Adrenal gland (tissue), 12 donors: ENCODE data around the gene SPRR1B. TPM values are rescaled to one million over a fixed set of nuclear protein-coding genes. Genes with fewer than 3 reads are reported as not detected.

ENCODE experiments used
- DNase-seq, 7 donors: peaks; one replicate each; pipeline ENCODE4 v3.0.0-alpha.2; 2019 to 2020
- H3K27ac ChIP-seq, 5 donors: fragments of 200-600 bp; sonication (generic) in 4 of 5; 1 replicate in 3 of 5; 2 replicates in 2 of 5; pipeline versions ENCODE4 v1.5.1 to v1.8.0; 2016 to 2020; ENCODE audit warnings: mild to moderate bottlenecking in 1 of 5
- H3K27me3 ChIP-seq: fragments of 200-600 bp; 2 replicates; pipeline ENCODE4 v1.8.0; 2021
- H3K36me3 ChIP-seq, 2 donors: fragments of 200-600 bp; replicated peaks in 1 of 2; 1 replicate in 1 of 2; 2 replicates in 1 of 2; pipeline versions ENCODE4 v1.5.1 to v1.8.0; 2018 to 2022
- H3K4me1 ChIP-seq, 2 donors: fragments of 200-600 bp; replicated peaks in 1 of 2; 1 replicate in 1 of 2; 2 replicates in 1 of 2; pipeline versions ENCODE4 v1.5.1 to v1.8.0; 2018 to 2021
- H3K4me3 ChIP-seq, 4 donors: fragments of 200-600 bp; sonication (generic) in 3 of 4; one replicate each; pipeline ENCODE4 v1.5.1; 2016 to 2018
- H3K9me3 ChIP-seq, 3 donors: fragments of 200-600 bp; sonication (generic) in 1 of 3; replicated peaks in 1 of 3; 1 replicate in 2 of 3; 2 replicates in 1 of 3; pipeline versions ENCODE4 v1.5.1 to v1.8.0; 2016 to 2021
- CTCF ChIP-seq, 6 experiments: fragments of 450-650 bp in 4 of 6; fragments of 200-600 bp in 2 of 6; sonication (generic) in 1 of 6; IDR thresholded peaks; 1 replicate in 5 of 6; 2 replicates in 1 of 6; pipeline versions ENCODE4 v1.5.1 to v1.8.0; 2016 to 2021; ENCODE audit warnings: antibody characterized with exemption in 6 of 6, mild to moderate bottlenecking in 2 of 6, moderate library complexity in 1 of 6
- POLR2A ChIP-seq, 2 donors: fragments of 450-650 bp; IDR thresholded peaks; one replicate each; pipeline ENCODE4 v1.6.1; 2017; ENCODE audit warnings: antibody characterized with exemption in 2 of 2, mild to moderate bottlenecking in 2 of 2, moderate library complexity in 1 of 2
- WGBS, 4 donors: extraction: QIAGEN DNeasy Blood & Tissue Kit in 2 of 4; methylation state at CpG; one replicate each; pipeline versions ENCODE4 v1.1.5 to v1.1.7; 2013 to 2017; 5-methylcytosine and 5-hydroxymethylcytosine counted together
- intact Hi-C, 2 donors: fragments of 100-400 bp; cut with DNase I; formaldehyde crosslinking; loops; one replicate each; pipeline versions ENCODE4 v1.14.1 to v1.15.0; 2022 to 2023
- polyA plus RNA-seq, 3 donors: library from polyadenylated mRNA; stranded (reverse); fragments of 200-250 nt in 2 of 3; fragments of 350-450 nt in 1 of 3; fragmentation: Illumina TruSeq in 1 of 3; extraction: RNeasy Lipid Tissue Mini Kit (QIAGEN cat#74804) in 1 of 3; gene quantifications; one replicate each; pipeline ENCODE4 v1.2.3, GENCODE V29; 2013 to 2014
- total RNA-seq, 9 donors: library from RNA; depleted of rRNA in 4 of 9; stranded (reverse); fragments of >200 nt in 4 of 9; fragments of 120-200 nt in 1 of 9; fragmentation: NEBNext Ultra II Directional in 1 of 9; extraction: Animal tissue kit (Norgen Biotek cat#: 25700) in 1 of 9; gene quantifications; one replicate each; pipeline versions ENCODE4 v1.1.0 to v1.2.4, GENCODE V29; 2013 to 2023
- donor health status: healthy with polysubstance abuse.
- donor health status: Bipolar disorder and iron deficiency.
- donor health status: DM: yes; HTN: yes; CAD: no.
- donor health status: DM: no; HTN: no; CAD: no.
- donor health status: DM: no; HTN: no; CAD: no.
- donor health status: DM: yes; HTN: yes; CAD: no.

SPRR1B gene
- total and polyA plus RNA-seq, 12 donors, result 0.74 to 0.80 (median 0.74) TPM; not detected in 9

GRCh38 chr1:153058826-153059784 is 28.1 kb downstream of the SPRR1B start:
- H3K9me3 ChIP-seq, result no peaks in the 10 kb centered on the region
- WGBS, 4 donors, result 53 to 70% (median 64%) methylated on average over 3 to 6 of the region's 6 CpGs
- intact Hi-C loops, result no loop called here
- no peak for TF ChIP-seq CTCF (IDR thresholded peaks at IDR 0.05)
- TF ChIP-seq POLR2A (IDR thresholded peaks at IDR 0.05), result no peak
- H3K4me1 ChIP-seq, result no peaks in the 10 kb centered on the region
- no peaks in the 10 kb centered on the region for H3K36me3 ChIP-seq
- H3K4me3 ChIP-seq, result no peak overlapping the region
- no peak overlapping the region for H3K27ac ChIP-seq
- no peak for DNase-seq
- H3K27me3 ChIP-seq, result peaks cover 4% of the 10 kb centered on the region

GRCh38 chr1:153070243-153070642 is 39.2 kb downstream of the SPRR1B start:
- Histone ChIP-seq H3K4me3 (no peak overlapping the region), H3K9me3 (no peaks in the 10 kb centered on the region), H3K27me3 (no peaks in the 10 kb centered on the region), H3K36me3 (no peaks in the 10 kb centered on the region), H3K4me1 (no peaks in the 10 kb centered on the region), H3K27ac (no peak overlapping the region)
- 56 to 77% (median 71%) methylated on average over 2 of the region's 2 CpGs for WGBS, 4 donors
- TF ChIP-seq POLR2A (IDR thresholded peaks at IDR 0.05), result no peak
- no peak for TF ChIP-seq CTCF (IDR thresholded peaks at IDR 0.05)
- DNase-seq, result no peak
- intact Hi-C loops, result no loop called here

- Histone ChIP-seq H3K9me3 (no peaks in the 10 kb centered on the region), H3K36me3 (no peaks in the 10 kb centered on the region), H3K4me1 (no peaks in the 10 kb centered on the region), H3K27me3 (no peaks in the 10 kb centered on the region), H3K4me3 (no peak within 1 kb of the TSS), H3K27ac (no peak within 1 kb of the TSS)
- 38 to 68% (median 48%) methylated on average over 2 of the region's 2 CpGs for WGBS, 4 donors
- DNase-seq, result no peak
- intact Hi-C loops, result no loop called here
- TF ChIP-seq POLR2A (IDR thresholded peaks at IDR 0.05), result no peak
- no peak for TF ChIP-seq CTCF (IDR thresholded peaks at IDR 0.05)
These were observed 40.5 kb downstream of the SPRR1B start, which contains the start of gene SPRR2B for GRCh38 chr1:153071511-153071910. TSS of gene SPRR2B (minus strand) at chr1:153071611. CDS start at chr1:153070839, 772 bp downstream.

GRCh38 chr1:153072806-153073726 is 42.1 kb downstream of the SPRR1B start:
- 71 to 88% (median 77%) methylated on average over 3 to 5 of the region's 5 CpGs for WGBS, 4 donors
- intact Hi-C loops, result no loop called here
- H3K27ac ChIP-seq, result no peak overlapping the region
- DNase-seq, result no peak
- TF ChIP-seq POLR2A (IDR thresholded peaks at IDR 0.05) (no peak), CTCF (IDR thresholded peaks at IDR 0.05) (no peak)
- no peaks in the 10 kb centered on the region for H3K27me3 ChIP-seq
- no peaks in the 10 kb centered on the region for H3K9me3 ChIP-seq
- H3K4me3 ChIP-seq, result no peak overlapping the region
- H3K36me3 ChIP-seq, result no peaks in the 10 kb centered on the region
- no peaks in the 10 kb centered on the region for H3K4me1 ChIP-seq
